ENCODE measurements around the gene ZNF133. TPM values are rescaled to one million over a fixed set of nuclear protein-coding genes. Genes with fewer than 3 reads are reported as not detected.

ZNF133 gene
- total and polyA plus RNA-seq, 2 of the 13 experiments (the other 11 are each of a cell fraction or from before 2014, with no cell fraction given): 23.5 to 26.7 TPM

DNA sequence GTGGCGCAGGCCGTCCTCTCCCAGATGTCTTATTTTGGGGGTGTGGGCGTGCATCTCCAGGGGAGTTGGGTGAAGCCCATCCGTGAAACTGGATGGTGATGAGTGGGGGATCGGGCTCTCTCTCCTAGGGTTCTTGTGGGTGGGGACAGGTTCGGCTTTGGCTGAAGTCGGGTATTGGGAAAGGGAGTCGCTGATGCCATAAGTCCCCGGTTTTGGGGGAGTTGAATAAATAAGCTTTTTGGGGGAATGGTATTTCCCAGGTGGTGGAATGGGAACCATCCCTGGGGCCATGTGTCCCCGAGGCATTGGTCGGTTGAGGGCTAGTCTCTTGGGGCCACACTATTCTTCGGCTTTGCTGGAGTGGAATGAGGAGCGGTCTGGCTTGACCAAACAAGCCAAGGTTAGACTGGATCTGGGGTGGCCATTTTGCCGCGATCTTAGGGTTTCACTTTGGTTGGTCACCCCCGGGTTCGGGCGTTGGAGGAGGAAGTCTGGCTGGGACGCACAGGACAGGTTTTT, 481 bp downstream of the ZNF133 start (continued):
- TF ChIP-seq, protein P1, sequence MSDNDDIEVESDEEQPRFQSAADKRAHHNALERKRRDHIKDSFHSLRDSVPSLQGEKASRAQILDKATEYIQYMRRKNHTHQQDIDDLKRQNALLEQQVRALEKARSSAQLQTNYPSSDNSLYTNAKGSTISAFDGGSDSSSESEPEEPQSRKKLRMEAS (IDR thresholded peaks at IDR 0.05): no peak
- TF ChIP-seq, protein P2, sequence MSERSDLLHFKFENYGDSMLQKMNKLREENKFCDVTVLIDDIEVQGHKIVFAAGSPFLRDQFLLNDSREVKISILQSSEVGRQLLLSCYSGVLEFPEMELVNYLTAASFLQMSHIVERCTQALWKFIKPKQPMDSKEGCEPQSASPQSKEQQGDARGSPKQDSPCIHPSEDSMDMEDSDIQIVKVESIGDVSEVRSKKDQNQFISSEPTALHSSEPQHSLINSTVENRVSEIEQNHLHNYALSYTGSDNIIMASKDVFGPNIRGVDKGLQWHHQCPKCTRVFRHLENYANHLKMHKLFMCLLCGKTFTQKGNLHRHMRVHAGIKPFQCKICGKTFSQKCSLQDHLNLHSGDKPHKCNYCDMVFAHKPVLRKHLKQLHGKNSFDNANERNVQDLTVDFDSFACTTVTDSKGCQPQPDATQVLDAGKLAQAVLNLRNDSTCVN (CRISPR knock-in tag; IDR thresholded peaks at IDR 0.05; ENCODE audit: borderline replicate concordance): no peak
- TF ChIP-seq ZNF644 (CRISPR knock-in tag; IDR thresholded peaks at IDR 0.05; ENCODE audit: low read depth) (no peak), E2F1 (CRISPR knock-in tag; IDR thresholded peaks at IDR 0.05) (no peak), TARDBP (CRISPR knock-in tag; IDR thresholded peaks at IDR 0.05) (no peak; the same call in 1 of the 2 replicates), ZNF234 (CRISPR knock-in tag; conservative IDR thresholded peaks at IDR 0.05) (no peak), ZBTB46 (CRISPR knock-in tag; IDR thresholded peaks at IDR 0.05; ENCODE audit: borderline replicate concordance) (no peak), KLF12 (CRISPR knock-in tag; IDR thresholded peaks at IDR 0.05; ENCODE audit: borderline replicate concordance) (no peak), ZSCAN30 (CRISPR knock-in tag; IDR thresholded peaks at IDR 0.05) (no peak), EEA1 (CRISPR knock-in tag; IDR thresholded peaks at IDR 0.05; ENCODE audit: borderline replicate concordance) (no peak), ZNF350 (CRISPR knock-in tag; IDR thresholded peaks at IDR 0.05; ENCODE audit: borderline replicate concordance, low read depth) (no peak), ZNF333 (CRISPR knock-in tag; IDR thresholded peaks at IDR 0.05; ENCODE audit: borderline replicate concordance) (peak; percentile 61; the same call in 1 of the 2 replicates), ZMYM2 (CRISPR knock-in tag; IDR thresholded peaks at IDR 0.05) (no peak), LCORL (IDR thresholded peaks at IDR 0.05) (0 out of 2 replicates have a peak, but pooled peaks have one; percentile 10), LCORL (CRISPR knock-in tag; IDR thresholded peaks at IDR 0.05) (no peak), ZNF296 (CRISPR knock-in tag; conservative IDR thresholded peaks at IDR 0.05) (no peak), ZNF34 (CRISPR knock-in tag; IDR thresholded peaks at IDR 0.05; ENCODE audit: borderline replicate concordance) (no peak), PHB2 (IDR thresholded peaks at IDR 0.05; ENCODE audit: partially characterized antibody) (no peak), MTF2 (CRISPR knock-in tag; IDR thresholded peaks at IDR 0.05; ENCODE audit: borderline replicate concordance) (no peak), ZNF503 (CRISPR knock-in tag; IDR thresholded peaks at IDR 0.05) (no peak; the same call in 1 of the 2 replicates), E2F2 (CRISPR knock-in tag; IDR thresholded peaks at IDR 0.05; ENCODE audit: borderline replicate concordance) (no peak), REXO4 (CRISPR knock-in tag; IDR thresholded peaks at IDR 0.05; ENCODE audit: borderline replicate concordance) (no peak), CEBPB (IDR thresholded peaks at IDR 0.05; ENCODE audit: borderline replicate concordance, low read depth, low read length) (no peak)
